Activated T-cell treated with anti-CD3 and anti-CD28 coated beads for 1 hour (primary cell): ENCODE measurements around the gene GFRA4.

ENCODE experiments used
- DNase-seq: peaks from one replicate; pipeline ENCODE4 v3.0.0-alpha.2; 2020; ENCODE audit warnings: low read depth

GFRA4 gene

DNA sequence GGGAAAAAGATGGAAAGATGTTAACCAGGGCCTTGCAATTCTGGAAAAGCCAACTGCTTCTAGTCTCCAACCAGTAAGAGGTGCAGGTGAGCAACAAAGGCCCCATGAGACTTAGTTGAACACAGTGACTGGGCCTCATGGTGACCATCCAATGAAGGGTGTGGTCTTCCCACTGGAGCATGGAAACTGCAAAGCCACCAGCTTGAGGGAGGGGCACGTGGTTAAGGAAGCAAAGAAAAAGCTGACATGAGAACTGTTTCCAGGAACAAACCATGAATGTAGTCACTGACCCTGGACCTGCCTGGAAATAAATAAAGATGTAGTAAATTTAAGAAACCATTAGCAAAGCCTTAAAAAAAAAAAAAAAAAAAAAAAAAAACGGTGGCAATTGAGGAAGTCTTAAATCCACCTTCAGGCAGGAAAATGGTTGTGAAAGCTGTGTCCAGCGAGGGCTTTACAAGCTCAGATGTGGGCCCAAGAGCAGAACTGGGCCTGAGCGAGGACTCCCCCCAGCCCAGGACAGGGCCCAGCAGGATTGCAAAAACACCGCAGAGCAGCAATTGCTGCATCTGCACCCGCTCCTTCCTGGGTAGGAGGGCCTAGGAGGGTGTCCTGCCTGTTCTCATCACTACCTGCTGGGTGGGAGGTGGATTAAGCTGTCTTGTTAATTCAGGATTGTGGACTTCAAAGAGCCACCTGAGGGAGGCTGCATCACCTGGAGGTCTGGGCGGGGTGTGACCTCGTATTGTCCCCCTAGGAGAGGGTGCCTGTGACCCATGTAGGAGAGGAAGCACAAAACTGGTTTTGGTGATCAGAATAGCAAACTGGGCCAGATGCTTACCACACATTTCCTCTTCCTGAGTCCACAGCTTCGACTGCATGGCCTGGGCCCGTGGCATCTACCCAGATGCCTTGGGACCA, 10.3 kb downstream of the GFRA4 start:
- no peak for DNase-seq

DNA sequence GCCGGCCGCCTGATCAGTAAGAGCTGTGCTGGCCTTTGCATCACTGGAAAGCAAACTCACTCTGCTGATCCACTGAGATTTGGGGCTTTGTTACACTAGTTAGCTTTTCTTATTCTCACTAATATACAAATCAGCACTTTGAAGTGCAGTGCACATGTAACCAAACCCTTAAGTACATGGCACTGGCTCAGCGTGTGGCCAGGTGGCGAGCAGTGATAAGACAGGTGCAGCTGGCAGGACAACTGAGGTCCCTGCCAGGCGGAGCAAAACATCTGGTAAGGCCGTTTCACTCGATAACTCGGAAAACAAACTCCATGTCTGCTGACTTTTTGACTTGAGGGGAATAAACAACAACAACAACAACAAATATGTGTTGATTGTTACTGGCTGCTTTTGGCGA, 11.0 kb downstream of the GFRA4 start:
- DNase-seq: no peak

DNA sequence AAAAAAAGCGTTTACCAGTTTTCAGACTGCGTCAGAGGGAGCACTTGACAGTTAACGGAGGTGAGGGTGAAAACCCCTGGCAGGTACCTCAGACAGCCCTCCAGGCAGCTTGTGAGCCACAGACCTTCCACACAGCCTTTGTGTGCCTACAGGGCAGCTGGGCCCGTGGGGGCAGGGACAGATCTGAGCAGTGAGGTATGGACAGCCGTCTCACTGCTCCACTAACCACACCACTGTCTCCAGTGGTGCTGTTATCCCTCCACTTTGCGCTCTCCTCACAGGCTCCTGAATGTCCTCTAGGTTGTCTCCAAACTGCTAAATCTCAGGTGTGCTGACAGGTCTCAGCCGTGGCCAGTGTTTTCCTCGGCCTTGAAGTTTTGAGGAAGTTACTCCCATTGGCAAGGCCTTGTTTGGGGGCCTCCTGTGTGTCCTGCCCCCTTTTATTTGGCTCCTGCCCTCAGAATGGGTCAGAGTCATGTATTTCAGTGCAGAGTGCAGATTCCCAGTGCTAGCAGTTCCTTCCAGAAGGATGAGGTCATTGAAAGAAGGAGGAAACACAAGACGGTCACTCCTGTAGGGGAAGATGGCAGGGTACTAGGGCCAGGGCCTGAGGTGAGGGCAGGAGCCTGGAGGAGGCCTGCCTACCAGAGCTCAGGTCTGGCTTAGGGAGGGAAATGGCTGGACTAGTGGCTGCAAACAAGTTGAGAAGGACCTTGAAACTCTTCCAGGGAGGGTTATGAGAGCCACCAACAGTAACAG, 11.8 kb downstream of the GFRA4 start:
- DNase-seq: no peak

DNA sequence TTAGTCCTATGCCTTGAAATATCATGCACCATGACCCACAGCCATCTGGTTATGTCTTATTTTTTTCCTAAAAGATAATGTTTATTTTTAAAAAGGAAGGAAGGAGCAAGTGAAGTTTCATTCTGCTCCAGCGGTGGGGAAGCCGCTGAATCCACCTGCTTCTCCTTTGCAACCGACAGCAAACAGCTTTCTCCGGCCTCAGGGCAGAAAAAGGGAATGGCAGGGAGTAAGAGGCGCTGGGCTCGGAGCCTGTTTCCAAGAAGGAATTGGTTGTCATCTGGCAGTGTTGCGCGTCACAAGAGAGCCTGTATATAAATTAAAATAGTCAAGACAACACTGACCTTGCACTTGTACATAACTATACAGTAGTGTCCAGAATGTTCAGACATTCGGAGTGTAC, 14.2 kb downstream of the GFRA4 start:
- DNase-seq: no peak

DNA sequence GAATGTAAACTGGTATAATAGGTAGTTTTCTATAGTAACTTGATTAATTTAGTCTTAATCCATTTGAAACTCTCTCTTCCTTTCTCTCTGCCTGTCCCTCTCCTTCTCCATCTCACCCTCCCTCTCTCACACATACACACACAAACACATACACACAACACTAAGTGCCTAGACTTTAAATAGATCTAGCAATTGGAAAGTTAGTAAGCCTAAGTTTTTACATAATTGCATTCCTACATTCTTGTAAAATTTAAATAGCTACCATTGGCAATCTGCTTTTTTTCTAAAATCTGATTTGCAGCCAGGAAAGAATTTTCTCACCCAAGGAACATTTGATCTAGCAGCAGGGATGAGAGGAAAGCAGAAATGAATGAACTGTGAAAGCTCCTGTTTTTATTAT, 15.7 kb downstream of the GFRA4 start:
- DNase-seq: no peak

DNA sequence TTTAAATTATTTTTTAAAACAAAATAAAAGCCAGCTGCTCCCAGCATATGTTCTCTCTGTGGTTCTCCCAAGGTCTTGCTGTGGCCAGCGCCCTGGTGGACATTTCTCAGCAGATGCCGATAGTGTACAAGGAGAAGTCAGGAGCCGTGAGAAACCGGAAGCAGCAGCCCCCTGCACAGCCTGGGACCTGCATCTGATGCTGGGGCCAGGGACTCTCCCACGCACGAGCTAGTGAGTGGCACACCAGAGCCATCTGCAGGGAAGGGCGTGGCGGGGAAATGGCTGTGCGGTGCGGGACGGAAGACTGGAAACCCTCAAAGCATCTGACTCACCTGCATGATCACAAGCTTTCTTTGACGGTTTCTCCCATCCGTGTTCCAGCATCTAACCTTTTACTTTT, 16.5 kb downstream of the GFRA4 start:
- DNase-seq: no peak

DNA sequence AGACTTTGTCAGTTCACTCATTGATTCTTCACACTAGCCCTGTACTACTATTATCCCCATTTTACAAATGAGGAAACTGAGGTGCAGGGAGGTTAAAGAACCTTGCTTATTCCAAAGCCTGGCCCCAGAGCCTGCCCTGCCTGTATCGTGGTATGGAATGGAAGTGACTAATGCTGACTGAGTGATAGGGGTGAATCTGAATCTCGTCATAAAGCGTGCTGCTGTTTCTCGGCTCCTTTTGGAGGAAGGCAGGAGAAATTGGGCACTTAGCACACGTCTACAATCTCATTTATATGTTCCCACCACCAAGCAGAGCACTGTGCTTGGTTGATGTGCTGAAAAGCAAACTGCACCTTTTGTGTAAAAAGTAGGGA, 17.1 kb downstream of the GFRA4 start:
- no peak for DNase-seq

DNA sequence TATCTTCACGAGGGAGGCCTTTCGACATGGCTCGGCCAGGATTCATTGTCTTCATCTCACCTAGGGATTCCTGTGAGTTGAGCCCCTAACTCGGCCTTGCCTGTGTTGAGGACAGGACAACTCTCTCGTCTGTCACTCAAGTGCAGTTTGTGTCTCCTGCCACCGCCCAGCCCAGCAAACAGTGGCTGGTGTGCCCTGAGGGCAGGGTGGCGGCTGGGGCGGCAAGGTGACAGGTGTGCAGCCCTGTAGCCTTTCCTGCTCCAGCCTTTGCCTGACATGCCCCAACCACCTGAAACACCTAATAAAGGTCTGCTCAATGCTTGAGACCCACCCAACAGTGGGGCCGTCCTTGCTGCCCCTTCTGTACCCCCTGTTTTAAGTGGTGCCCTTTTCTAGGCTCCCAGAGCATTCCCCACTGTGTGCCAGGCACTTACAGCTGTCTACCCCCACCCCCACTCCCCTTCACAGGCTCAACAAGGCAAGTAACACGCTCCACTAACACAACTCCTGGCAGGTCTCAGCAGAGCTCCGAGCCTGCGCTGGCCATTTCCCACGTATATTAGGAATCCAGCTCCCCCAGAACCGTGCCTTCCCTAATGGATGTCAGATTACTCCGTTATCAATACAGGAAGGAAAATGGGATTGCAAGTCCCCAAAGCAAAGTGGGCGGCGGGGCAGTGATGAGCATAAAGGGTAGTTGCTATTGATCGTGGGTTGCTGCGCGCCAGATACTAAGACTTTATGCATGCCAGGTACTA, 17.7 kb downstream of the GFRA4 start:
- DNase-seq: no peak

DNA sequence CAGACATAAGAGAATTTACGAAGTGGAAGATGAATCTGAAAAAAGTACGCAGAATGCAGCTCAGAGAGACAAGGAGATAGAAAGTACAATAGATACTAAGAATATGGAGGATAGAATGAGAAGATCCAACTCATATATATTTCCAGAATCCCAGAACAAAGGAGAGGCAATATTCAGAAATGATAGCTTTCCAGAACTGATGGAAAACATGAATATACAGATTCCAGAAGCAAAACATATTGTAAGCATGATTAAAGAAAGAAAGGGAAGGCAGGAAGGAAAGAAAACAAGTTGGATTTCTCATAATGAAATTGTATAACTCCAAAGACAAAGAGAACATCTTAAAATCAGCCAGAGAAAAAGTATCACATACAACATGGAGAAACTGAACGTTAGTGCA, 22.9 kb downstream of the GFRA4 start:
- no peak for DNase-seq

DNA sequence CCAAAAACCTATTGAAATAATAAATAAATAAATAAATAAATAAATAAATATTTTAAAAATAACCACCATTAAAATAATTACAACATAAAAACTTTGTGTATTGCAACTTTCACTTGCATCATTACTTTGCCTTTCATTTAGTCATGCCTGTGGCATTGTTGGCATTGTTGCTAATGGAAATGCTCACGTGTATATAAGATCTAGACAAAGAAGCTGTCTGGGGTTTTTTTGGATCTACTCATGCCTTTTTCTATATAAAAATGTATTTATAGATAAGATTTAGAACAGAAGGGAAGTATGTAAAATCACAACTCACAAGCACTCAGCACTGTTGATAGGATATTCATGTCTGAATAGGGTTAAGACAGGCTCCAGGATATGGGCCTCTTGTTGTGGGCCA, 27.9 kb downstream of the GFRA4 start:
- DNase-seq: no peak

DNA sequence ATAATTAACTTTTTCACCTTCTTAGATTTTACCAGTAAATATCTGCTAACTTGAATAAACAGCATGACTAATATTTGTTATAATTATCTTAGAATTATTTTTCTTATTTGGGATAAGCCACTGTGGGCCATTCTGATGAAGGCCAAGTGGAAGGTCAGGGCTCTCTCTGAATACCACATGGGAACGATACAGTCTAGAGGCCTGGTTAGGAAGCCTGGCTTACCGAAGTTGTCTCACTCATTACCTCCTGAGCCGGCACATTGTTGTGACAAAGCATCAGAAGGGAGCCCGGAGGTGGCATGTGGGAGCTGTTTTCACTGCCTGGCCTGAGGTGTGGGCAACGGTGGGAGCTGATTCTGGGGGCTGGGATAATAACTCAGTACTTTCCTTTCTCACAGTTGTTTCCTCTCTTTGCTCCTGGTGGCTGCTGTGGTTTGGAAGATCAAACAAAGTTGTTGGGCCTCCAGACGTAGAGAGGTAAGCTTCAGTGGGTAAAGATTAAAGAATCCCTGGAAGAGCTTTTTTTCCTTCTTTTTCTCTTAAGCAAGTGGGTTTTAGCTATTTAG, 29.2 kb downstream of the GFRA4 start:
- DNase-seq: no peak

DNA sequence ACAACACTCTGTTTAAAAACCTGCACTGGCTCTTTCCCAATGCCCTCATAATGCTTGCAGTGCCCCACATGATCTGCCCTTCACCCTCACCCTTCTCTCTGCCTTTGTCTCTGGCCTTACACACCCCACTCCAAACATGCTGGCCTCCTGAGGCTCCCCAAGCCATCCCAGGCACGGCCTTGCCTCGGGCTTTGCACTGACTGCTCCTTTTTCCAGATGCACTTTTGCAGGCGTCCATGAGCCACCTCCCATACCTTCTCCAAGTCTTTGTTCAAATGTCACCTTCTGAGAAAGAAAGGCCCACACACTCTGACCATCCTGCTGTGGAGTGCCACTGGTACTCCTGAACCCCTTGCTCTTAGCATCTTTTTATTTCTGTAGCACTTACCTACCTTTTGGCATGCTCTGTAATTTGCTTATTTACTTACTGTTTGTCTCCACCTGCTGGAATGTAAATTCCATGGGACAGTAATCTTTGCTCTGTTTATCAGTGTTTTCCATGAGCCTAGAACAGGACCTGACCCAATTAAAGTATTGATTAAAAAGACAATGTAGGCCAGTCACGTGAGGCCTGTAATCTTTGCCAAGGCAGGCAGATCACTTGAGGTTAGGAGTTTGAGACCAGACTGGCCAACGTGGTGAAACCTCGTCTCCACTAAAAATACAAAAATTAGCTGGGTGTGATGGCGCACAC, 30.7 kb downstream of the GFRA4 start:
- no peak for DNase-seq

DNA sequence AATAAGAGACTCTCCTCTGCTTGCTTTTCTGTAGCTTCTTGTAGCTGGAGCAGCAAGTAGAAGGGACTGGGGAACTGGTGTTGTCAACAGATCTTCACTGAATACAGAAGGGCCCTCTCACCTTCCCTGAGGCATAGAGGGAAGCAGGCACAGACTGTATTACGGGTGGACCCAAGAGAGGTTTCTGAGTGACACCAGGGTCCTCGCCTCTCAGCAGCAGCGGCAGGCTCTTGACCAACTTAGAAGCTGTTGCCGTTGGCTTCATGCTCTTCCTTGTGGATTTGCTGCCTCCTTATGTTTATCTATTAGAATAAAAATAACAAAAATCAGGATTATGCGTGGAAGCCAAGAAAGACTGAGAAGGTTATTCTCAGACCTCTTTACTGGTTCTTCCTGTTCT, 31.7 kb downstream of the GFRA4 start:
- no peak for DNase-seq

DNA sequence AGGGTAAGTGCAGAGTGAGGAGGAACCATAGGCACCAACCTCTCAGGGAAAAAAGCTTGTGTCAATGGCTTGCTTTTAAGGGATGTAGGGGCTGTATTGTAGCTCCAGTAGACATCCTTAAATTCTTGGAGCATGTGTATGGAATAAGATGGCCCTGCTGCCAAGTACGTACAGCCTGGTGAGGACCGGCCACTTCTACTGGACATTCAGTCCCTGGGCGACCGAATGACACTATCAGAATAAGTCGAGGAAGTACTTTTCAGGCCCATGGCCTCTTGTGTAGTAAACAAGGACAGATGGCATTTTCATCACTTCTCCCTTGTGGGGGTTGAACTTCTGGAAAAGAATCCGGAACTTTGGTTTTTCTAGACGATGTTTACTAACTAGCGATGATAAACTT, 32.8 kb downstream of the GFRA4 start:
- no peak for DNase-seq

DNA sequence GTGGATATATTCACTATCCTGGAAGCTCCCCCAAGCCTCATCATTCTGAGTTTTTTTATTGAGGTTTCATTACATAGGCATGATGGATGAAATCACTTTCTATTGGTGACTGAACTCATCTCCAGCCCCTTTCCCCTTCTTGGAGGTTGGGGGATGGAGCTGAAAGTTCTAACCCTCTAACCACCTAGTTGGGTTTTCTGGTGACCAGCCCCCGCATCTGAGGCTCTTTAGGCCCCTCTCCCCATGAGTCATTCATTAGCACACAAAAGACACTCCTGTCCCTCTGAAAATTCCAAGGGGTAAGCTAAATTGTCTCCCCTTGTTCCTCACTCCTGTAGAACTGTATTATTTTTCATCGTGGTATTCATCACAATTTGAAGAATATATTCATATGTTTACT, 33.3 kb downstream of the GFRA4 start:
- DNase-seq: no peak

DNA sequence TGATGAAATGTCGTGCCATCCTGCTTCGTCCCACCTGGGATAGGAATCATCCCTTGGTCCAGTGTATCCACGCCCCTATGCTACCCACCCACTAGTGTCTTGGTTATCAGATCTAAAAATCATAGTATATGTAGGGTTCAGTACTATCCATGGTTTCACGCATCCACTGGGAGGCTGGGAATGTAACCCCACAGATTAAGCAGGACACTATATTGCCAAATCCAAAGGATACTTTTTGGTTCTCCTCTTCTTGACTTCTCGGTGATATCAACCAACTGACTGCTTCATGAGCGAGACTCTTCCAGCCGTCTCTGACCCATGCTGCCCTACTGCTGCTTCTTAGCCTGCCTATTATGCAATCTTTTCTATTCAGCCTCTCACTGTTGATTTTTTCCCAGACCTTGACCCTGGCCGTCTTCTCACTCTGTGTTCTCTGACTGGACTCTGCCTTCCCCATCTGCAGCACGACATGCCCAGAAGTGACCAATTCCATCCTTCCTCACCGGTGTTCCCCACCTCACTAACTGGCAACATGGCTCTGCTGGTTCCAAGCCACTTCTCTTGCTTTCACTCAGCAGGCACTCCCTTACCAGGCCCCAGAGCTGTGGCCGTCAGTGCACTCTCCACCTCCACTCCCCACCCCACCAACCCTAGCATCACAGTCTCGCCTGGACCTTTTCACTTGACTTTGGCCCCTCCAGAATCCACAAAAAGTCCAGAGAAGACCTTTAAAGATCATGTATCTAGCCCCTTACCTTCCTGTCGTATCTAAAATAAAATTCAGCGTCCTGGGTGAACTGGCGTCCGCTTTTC, 34.5 kb downstream of the GFRA4 start:
- DNase-seq: no peak

DNA sequence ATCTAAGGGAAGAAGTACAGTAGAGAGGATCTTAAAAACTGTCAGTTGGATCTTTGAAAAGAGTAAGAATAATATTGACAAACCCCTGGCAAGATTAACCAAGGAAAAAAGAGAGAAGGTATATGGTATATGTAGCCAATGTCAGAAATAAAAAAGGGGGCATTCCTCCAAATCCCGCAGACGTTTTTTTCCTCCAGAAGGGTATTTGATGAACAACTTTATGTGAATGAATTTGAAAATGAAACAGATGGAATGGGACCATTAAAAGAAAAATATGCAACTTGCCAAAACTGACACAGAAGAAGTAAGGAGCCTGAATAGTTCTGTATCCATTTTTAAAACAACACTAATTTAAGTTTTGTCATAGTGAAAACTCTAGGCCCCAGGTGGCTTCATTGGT, 35.7 kb downstream of the GFRA4 start:
- DNase-seq: no peak

DNA sequence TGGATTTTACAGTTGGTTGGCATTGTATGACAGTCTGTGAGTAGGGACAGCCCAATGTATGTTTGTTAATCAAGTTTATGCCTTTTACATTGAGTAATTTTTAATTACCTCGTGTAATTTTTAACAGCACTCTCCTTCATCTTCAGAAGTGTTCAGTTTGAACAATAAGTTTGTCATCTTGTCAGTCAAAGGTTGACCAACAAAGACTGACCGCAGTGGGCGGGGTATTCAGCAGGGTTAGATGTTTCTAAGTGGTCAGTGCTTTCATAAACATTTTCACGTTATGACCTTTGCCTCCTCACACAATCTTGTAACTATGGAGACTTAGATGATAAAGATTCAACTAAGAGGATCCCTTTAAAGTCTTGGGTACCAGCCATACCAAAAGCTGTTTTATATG, 40.8 kb downstream of the GFRA4 start:
- DNase-seq: no peak

DNA sequence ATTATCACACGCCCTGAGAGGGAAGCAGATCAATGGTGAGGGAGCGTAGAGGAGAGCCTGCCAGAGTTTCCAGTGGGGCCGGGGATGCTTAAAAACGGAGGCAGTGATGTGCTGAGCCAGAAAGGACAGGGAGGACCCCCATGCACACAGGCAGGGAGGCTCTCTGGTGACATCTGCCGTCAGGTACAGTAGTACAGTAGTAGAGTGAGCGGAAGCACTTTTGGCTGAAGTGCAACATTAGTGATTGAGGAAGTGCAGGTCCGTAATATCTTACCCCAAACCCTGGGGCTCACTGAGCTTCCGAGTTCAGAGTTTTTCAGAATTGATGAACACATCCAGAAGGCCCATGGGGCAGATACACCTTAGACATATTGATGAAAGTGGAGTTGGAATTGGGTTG, 42.1 kb downstream of the GFRA4 start:
- DNase-seq: no peak

DNA sequence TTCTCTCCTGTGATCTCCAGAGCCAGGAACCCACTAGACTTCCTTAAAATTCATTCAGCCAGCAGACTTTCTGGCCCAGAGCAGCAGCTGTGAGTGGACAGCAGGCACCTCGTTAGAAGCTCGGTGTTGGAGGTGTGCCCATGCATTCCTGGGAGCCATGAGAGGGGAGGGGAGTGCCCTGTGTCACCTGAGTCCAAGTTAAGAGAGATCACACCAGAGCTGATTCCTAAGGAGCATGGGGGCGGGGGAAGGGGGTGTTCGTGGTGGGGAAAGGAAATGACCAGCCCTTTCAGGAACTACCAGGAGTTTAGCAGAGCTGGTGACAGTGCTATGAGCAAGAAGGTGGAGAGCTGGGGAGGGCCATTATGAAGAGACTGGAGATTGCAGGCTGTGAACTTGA, 46.9 kb downstream of the GFRA4 start:
- no peak for DNase-seq
